Kidney (tissue), 14 donors: ENCODE data around the gene KIF16B. TPM values are rescaled to one million over a fixed set of nuclear protein-coding genes. Genes with fewer than 3 reads are reported as not detected.

ENCODE experiments used
- DNase-seq, 5 donors: peaks; one replicate each; pipeline ENCODE4 v3.0.0-alpha.2; 2013 to 2020
- FAIRE-seq: peaks from 2 replicates; lab custom pipeline; 2012; peaks lifted over from hg19 to GRCh38; lab: Jason Lieb, UNC
- H3K27ac ChIP-seq, 2 donors: one replicate each; pipeline ENCODE4 v1.7.0; 2013; ENCODE audit warnings: low read depth in 2 of 2, low read length in 2 of 2, inconsistent platforms in 1 of 2
- H3K27me3 ChIP-seq: one replicate; pipeline ENCODE4 v1.7.1; 2013; ENCODE audit warnings: low read length, inconsistent platforms; ENCODE audit not compliant: control insufficient read depth, insufficient read depth
- H3K36me3 ChIP-seq, 3 donors: one replicate each; pipeline versions ENCODE4 v1.7.0 to v1.7.1; 2013; ENCODE audit warnings: low read length in 3 of 3, control low read depth in 1 of 3, inconsistent platforms in 1 of 3; ENCODE audit not compliant: insufficient read depth in 3 of 3, control insufficient read depth in 2 of 3
- H3K4me1 ChIP-seq, 3 donors: one replicate each; pipeline versions ENCODE4 v1.7.0 to v1.7.1; 2013; ENCODE audit warnings: low read length in 3 of 3, inconsistent platforms in 1 of 3, low read depth in 1 of 3; ENCODE audit not compliant: control insufficient read depth in 2 of 3, insufficient read depth in 2 of 3
- H3K4me3 ChIP-seq, 3 donors: one replicate each; pipeline versions ENCODE4 v1.7.0 to v1.8.1; 2013; ENCODE audit warnings: low read length in 3 of 3, control low read depth in 1 of 3, inconsistent platforms in 1 of 3
- H3K9ac ChIP-seq, 3 donors: one replicate each; pipeline versions ENCODE4 v1.7.0 to v1.7.1; 2013; ENCODE audit warnings: low read length in 3 of 3, control low read depth in 1 of 3, inconsistent platforms in 1 of 3
- H3K9me3 ChIP-seq, 3 donors: one replicate each; pipeline versions ENCODE4 v1.7.0 to v1.7.1; 2013; ENCODE audit warnings: low read length in 3 of 3, control low read depth in 1 of 3, inconsistent platforms in 1 of 3; ENCODE audit not compliant: control insufficient read depth in 2 of 3, insufficient read depth in 1 of 3
- intact Hi-C: fragments of 100-400 bp; cut with DNase I; formaldehyde crosslinking; loops from one replicate; pipeline ENCODE4 v1.11.1; 2022
- polyA plus RNA-seq: library from polyadenylated mRNA; stranded (reverse); fragments of 350-450 nt; fragmentation: Illumina TruSeq; extraction: RNeasy Lipid Tissue Mini Kit (QIAGEN cat#74804); gene quantifications from one replicate; pipeline ENCODE4 v1.2.3, GENCODE V29; 2014; ENCODE audit warnings: low read depth, low replicate concordance; ENCODE audit not compliant: insufficient read depth
- total RNA-seq: library from RNA; stranded (reverse); fragmentation: NEBNext Ultra II Directional; extraction: Animal tissue kit (Norgen Biotek cat#: 25700); gene quantifications from one replicate; pipeline ENCODE4 v1.2.1, GENCODE V29; 2021
- TF ChIP-seq, protein P1 (sequence below): IDR thresholded peaks from 3 replicates; pipeline ENCODE4 v1.5.1; 2012; ENCODE audit warnings: mild to moderate bottlenecking, moderate library complexity, borderline replicate concordance; ENCODE audit not compliant: insufficient read depth; ENCODE audit errors: extremely low read depth
- donor health status: control.
- donor health status: control.
- donor health status: control.
- donor health status: control.
- donor health status: control.
- donor health status: DM: yes; HTN: yes; CAD: no.
- donor health status: Normal renal cell carcinoma (clear cell type).

Gene KIF16B
- total and polyA plus RNA-seq, 2 donors from 2014 or later = 15.0 to 19.7 TPM

DNA sequence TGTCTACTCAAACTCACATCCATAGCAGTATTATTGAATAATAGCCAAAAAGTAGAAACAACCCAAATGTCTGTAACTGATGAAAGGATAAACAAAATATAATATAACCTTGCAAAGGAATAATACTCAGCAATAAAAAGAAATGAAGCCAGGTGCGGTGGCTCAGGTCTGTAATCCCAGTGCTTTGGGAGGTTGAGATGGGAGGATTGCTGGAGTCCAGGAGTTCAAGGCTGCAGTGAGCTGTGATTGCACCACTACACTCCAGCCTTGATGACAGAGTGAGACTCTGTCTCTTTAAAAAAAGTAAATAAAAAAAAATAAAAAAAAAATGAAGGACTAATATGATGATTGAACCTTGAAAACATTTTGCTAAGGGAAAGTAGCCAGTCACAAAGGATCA is 22.1 kb upstream of the KIF16B start:
- no peak for FAIRE-seq

DNA sequence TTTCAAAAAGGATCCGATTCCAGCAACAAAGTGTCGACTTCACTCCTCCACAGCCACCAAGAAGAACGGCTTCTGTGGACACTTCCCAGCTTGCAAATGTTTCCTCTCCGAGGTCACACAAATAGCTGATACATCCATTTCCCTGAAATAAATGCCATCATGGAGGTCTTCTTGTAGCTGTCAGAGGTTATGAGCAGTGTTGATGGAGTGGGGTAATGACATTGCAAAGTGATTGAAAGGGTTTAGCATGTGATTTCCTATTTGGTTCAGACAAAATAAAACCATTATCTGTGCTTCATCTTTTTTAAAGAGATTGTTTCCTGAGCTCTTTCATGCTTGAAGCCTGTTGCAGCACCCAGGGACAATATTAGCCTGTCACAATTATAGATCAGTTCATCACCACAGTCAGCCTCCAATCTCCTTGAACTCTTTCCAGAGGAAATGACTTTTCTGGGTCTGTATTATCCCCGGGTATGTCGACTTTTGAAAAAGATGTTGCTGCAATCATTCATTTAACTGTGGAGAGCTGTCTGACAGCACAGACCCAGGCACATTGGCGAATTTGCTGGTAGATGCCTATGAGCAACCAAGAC is 16.9 kb upstream of the KIF16B start:
- Histone ChIP-seq H3K4me1 (no peaks in the 10 kb centered on the region), H3K36me3 (no peaks in the 10 kb centered on the region), H3K27ac (no peak overlapping the region), H3K27me3 (no peaks in the 10 kb centered on the region), H3K9ac (no peak overlapping the region), H3K9me3 (no peaks in the 10 kb centered on the region), H3K4me3 (no peak overlapping the region)
- DNase-seq = no peak
- TF ChIP-seq, protein P1, sequence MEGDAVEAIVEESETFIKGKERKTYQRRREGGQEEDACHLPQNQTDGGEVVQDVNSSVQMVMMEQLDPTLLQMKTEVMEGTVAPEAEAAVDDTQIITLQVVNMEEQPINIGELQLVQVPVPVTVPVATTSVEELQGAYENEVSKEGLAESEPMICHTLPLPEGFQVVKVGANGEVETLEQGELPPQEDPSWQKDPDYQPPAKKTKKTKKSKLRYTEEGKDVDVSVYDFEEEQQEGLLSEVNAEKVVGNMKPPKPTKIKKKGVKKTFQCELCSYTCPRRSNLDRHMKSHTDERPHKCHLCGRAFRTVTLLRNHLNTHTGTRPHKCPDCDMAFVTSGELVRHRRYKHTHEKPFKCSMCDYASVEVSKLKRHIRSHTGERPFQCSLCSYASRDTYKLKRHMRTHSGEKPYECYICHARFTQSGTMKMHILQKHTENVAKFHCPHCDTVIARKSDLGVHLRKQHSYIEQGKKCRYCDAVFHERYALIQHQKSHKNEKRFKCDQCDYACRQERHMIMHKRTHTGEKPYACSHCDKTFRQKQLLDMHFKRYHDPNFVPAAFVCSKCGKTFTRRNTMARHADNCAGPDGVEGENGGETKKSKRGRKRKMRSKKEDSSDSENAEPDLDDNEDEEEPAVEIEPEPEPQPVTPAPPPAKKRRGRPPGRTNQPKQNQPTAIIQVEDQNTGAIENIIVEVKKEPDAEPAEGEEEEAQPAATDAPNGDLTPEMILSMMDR = no peak
- intact Hi-C loops = no loop called here
- no peak for FAIRE-seq

More for the DNA sequence above, 22.1 kb upstream of the KIF16B start:
- Histone ChIP-seq H3K27ac (no peak overlapping the region), H3K4me1 (no peaks in the 10 kb centered on the region), H3K9me3 (no peaks in the 10 kb centered on the region), H3K4me3 (no peak overlapping the region), H3K9ac (no peak overlapping the region), H3K36me3 (no peaks in the 10 kb centered on the region), H3K27me3 (no peaks in the 10 kb centered on the region)
- intact Hi-C loops = no loop called here
- TF ChIP-seq, protein P1 = no peak
- DNase-seq = no peak

DNA sequence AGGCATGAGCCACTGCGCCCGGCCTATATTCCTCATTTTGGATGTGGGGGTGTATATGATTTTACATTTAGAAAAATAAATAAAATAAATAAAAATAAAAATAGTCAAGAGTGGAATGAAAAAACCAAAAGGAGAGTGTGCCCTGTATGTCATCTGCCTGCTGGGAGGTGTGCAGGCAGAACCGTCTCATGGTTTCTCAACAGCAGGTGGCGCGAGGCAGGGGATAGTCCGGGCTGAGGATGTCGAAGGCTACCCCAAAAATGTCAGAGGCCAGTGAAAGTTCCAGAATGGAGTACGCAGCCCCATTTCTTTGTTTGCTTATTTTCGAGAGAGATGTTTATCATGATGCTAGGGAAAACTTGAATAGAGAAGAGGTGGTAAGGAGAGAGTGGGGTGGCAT is 16.4 kb upstream of the KIF16B start:
- Histone ChIP-seq H3K9ac (no peak overlapping the region), H3K27me3 (no peaks in the 10 kb centered on the region), H3K9me3 (no peaks in the 10 kb centered on the region), H3K36me3 (no peaks in the 10 kb centered on the region), H3K27ac (no peak overlapping the region), H3K4me1 (no peaks in the 10 kb centered on the region), H3K4me3 (no peak overlapping the region)
- intact Hi-C loops = no loop called here
- no peak for FAIRE-seq
- DNase-seq = no peak
- TF ChIP-seq, protein P1 = no peak

DNA sequence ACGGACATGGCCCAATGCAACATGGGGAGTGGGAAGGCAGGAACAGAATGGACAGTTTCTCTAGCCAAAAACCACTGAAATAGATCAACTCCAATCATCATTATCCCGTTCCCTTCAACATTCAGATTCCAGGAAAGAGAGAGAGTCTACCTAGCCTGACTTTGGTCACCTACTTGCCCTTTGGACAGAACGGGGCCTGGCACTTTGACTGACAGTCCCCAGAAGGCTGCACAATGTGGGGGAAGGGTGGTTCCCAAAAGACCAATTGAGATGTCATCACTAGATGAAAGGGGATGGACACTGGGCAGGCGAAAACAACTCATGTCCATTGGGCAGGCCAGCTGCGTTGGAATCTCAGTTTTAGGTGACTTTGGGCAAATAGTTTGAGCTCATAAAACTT is 15.0 kb upstream of the KIF16B start:
- Histone ChIP-seq H3K27me3 (no peaks in the 10 kb centered on the region), H3K9ac (no peak overlapping the region), H3K9me3 (no peaks in the 10 kb centered on the region), H3K4me1 (no peaks in the 10 kb centered on the region), H3K36me3 (no peaks in the 10 kb centered on the region), H3K4me3 (no peak overlapping the region), H3K27ac (no peak overlapping the region)
- intact Hi-C loops = no loop called here
- no peak for DNase-seq
- FAIRE-seq = no peak
- TF ChIP-seq, protein P1 = no peak
